Activated T-cell treated with anti-CD3 and anti-CD28 coated beads, Interleukin-2, amount 50 U/mL, for 24 hours (primary cell): ENCODE results near the gene MARCHF9.
A peak's percentile ranks its signal among the peaks of the same experiment; 100 is the strongest.
"Not testable (repeated sequence)": the region's sequence is repeated elsewhere in the genome, so short reads cannot be mapped to it uniquely, and the experiment has no call there.

Source experiments
- DNase-seq: peaks from one replicate; pipeline ENCODE4 v3.0.0-alpha.2; 2020
- H3K27ac Mint-ChIP-seq: 2 replicates; pipeline ENCODE4 v1.8.0; 2020; ENCODE audit warnings: mild to moderate bottlenecking, mixed read lengths
- H3K27me3 Mint-ChIP-seq: 2 replicates; pipeline ENCODE4 v1.8.0; 2020; ENCODE audit warnings: mixed read lengths
- H3K36me3 Mint-ChIP-seq: 2 replicates; pipeline ENCODE4 v1.8.0; 2020; ENCODE audit warnings: low read depth, mixed read lengths
- H3K4me1 Mint-ChIP-seq: 2 replicates; pipeline ENCODE4 v1.8.0; 2020; ENCODE audit warnings: low read depth, mixed read lengths
- H3K4me3 Mint-ChIP-seq: 2 replicates; pipeline ENCODE4 v1.8.0; 2020; ENCODE audit warnings: mild to moderate bottlenecking, moderate library complexity, mixed read lengths
- H3K9me3 Mint-ChIP-seq: 2 replicates; pipeline ENCODE4 v1.8.0; 2020; ENCODE audit warnings: mixed read lengths

Gene MARCHF9

DNA sequence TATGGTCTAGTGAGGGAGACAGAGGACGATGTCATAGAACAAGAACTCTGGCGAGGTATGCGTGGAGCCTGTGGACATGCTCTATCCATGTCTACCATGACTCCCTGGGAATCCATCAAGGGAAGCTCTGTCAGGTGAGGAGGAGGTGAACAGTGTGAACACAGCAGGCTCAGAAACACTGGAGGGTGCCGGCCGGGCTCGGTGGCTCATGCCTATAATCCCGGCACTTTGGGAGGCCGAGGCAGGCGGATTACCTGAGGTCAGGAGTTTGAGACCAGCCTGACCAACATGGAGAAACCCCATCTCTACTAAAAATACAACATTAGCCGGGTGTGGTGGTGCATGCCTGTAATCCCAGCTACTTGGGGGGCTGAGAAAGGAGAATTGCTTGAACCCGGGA, 19.7 kb downstream of the MARCHF9 start:
- H3K27me3 Mint-ChIP-seq, H3K4me3 Mint-ChIP-seq, H3K9me3 Mint-ChIP-seq, DNase-seq, H3K27ac Mint-ChIP-seq: not testable (repeated sequence)
- Mint-ChIP-seq H3K4me1 (peaks cover 27% of the 10 kb centered on the region), H3K36me3 (peaks cover 37% of the 10 kb centered on the region)

DNA sequence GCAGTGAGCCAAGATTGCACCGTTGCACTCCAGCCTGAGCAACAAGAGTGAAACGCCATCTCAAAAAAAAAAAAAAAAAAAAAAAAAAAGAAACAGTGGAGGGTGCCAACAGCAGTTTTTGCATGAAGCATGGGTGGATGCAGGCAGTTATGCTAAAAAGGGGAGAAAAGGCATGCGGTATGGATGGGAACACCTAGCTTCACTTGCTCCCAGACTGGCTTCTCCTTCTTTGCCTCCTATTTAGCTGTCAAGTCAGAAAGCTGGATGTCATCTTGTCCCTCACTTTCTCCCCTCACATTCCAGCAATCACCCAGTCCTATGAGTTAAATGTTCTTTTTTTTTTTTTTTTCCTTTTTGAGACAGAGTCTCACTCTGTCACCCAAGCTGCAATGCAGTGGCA, 20.1 kb downstream of the MARCHF9 start:
- peaks cover 25% of the 10 kb centered on the region for H3K4me1 Mint-ChIP-seq
- H3K4me3 Mint-ChIP-seq: no peak overlapping the region
- H3K36me3 Mint-ChIP-seq: peaks cover 33% of the 10 kb centered on the region
- no peaks in the 10 kb centered on the region for H3K9me3 Mint-ChIP-seq
- no peak for DNase-seq
- no peaks in the 10 kb centered on the region for H3K27me3 Mint-ChIP-seq
- no peak overlapping the region for H3K27ac Mint-ChIP-seq

DNA sequence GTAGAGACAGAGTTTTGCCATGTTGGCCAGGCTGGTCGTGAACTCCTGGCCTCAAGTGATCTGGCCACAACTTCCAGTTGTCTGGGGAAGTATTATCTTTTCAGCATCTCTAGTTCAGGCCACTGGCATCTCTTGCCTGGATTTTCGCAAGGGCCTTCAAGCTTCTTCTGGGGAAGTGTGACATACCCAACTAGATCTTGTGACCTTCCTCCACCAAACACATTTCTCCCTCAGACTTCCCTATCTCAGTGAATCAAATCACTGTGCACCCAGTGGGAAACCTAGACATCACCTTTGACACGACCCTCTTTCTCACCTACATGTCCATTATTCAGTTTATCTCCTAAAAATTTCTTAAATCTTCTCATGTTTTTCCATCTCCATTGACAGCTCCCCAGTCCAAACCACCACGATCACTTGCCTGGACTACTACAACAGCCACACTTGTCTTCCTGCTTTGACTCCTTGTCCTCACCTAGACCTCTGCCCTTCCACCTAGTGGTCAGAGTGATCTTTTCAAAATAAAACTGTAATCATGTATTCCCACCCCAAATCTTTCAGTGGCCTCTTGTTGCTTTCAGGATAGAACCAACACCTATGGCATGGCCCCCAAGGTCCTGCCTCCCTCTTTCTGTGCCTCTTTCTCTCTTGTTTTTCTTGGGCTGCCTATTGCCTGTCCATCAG, 20.8 kb downstream of the MARCHF9 start:
- Mint-ChIP-seq H3K36me3 (peaks cover 27% of the 10 kb centered on the region), H3K4me1 (peaks cover 25% of the 10 kb centered on the region), H3K9me3 (no peaks in the 10 kb centered on the region), H3K27me3 (no peaks in the 10 kb centered on the region), H3K27ac (no peak overlapping the region), H3K4me3 (no peak overlapping the region)
- DNase-seq: no peak

DNA sequence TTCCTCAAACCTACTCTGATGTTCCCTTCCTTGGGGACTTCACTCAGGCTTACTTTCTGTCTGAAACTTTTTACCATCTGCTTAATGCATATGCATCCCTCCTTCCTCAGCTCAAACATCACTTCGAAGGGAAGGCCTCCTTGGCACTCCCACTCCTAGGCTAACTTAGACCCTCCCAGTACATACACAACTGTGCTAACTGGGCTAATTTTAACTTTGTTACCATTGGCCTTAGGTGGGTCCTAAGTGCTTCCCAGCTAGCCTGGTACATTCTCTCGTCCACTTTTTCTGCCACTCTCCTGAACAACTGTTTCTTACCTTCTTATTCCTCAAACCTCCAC, 21.3 kb downstream of the MARCHF9 start:
- H3K27me3 Mint-ChIP-seq: no peaks in the 10 kb centered on the region
- H3K27ac Mint-ChIP-seq: no peak overlapping the region
- no peak for DNase-seq
- peaks cover 22% of the 10 kb centered on the region for H3K36me3 Mint-ChIP-seq
- peaks cover 22% of the 10 kb centered on the region for H3K4me1 Mint-ChIP-seq
- no peaks in the 10 kb centered on the region for H3K9me3 Mint-ChIP-seq
- no peak overlapping the region for H3K4me3 Mint-ChIP-seq

DNA sequence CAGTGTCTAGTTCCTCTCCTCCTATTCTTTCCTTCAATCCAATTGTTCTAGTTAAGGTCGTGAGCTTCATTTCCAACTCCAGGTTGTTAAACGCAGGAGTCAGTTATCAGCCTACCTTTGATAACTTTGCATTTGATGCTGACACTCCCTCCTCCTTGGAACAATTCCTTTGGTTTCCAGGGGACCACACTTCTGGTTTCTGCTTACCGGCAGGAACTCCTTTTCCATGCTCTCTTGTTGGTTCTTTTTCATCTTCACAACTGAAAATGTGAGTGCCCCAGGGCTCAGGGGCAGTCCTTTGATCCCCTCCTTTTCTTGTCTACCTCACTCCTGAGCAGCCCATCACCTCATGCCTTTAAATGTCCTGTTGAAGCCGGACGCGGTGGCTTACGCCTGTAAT, 22.5 kb downstream of the MARCHF9 start:
- no peaks in the 10 kb centered on the region for H3K9me3 Mint-ChIP-seq
- no peak for DNase-seq
- H3K4me1 Mint-ChIP-seq: peaks cover 28% of the 10 kb centered on the region
- no peaks in the 10 kb centered on the region for H3K27me3 Mint-ChIP-seq
- peaks cover 15% of the 10 kb centered on the region for H3K36me3 Mint-ChIP-seq
- H3K27ac Mint-ChIP-seq: no peak overlapping the region
- no peak overlapping the region for H3K4me3 Mint-ChIP-seq

DNA sequence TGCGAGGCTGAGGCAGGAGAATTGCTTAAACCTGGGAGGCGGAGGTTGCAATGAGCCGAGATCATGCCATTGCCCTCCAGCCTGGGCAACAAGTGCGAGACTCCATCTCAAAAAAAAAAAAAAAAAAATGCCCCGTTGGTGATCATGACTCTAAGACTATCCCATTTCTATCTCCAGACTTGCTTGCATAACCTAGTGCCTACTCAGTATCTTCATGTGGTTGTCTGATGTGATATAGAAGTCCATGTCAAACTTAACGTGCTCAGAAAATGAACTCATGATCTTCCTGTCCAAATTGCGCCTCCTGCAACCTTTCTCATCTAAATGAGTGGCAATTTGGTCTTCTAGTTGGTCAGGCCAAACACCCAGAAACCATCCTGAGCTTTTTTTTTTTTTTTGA, 23.0 kb downstream of the MARCHF9 start:
- Mint-ChIP-seq H3K9me3 (no peaks in the 10 kb centered on the region), H3K27me3 (no peaks in the 10 kb centered on the region), H3K27ac (no peak overlapping the region), H3K4me3 (no peak overlapping the region), H3K4me1 (peaks cover 30% of the 10 kb centered on the region), H3K36me3 (peaks cover 17% of the 10 kb centered on the region)
- no peak for DNase-seq

DNA sequence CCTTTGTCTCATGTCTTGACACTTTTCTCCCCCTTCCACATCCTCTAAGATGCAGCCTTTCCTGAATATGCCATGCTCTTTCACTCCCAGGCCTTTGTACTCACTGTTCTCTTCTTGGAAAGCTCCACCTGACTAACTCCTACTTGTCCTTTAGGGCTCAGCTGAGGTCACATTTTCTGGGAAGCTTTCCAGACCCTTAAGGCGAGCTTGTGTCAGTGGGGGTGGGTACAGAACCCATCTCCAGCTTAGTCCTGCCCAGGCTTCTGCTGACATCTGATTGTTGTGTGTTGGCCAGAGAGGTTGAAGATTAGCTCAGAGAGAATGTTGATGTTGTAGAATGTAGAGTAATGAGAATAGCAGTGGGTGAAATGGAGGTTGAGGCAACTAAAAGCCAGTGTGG, 24.8 kb downstream of the MARCHF9 start:
- Mint-ChIP-seq H3K9me3 (no peaks in the 10 kb centered on the region), H3K4me1 (peaks cover 30% of the 10 kb centered on the region), H3K27me3 (no peaks in the 10 kb centered on the region), H3K36me3 (peaks cover 25% of the 10 kb centered on the region), H3K27ac (no peak overlapping the region), H3K4me3 (no peak overlapping the region)
- no peak for DNase-seq

DNA sequence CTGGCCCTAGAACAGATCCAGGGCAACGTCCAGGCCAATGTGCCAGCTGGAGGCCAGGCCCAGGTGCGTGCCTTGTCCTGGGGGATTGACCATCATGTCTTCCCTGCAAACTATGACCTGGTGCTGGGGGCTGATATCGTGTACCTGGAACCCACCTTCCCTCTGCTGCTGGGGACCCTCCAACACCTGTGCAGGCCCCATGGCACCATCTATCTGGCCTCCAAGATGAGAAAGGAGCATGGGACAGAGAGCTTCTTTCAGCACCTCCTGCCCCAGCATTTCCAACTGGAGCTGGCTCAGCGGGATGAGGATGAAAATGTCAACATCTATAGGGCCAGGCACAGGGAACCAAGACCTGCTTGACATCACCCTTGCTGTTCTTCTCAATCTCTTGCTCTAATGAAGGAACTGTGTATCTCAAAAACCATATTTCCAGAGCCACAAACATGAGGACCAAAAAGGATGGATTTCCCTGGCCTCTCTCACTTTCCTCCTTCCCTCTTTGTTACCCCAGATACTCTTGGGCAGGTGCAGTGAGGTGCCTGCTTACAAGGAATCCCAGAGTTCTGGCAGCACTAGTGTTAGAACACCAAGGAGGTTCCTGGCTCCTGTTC, 25.5 kb downstream of the MARCHF9 start:
- Mint-ChIP-seq H3K4me3 (no peak overlapping the region), H3K27me3 (no peaks in the 10 kb centered on the region), H3K4me1 (peaks cover 30% of the 10 kb centered on the region), H3K36me3 (peaks cover 29% of the 10 kb centered on the region), H3K9me3 (no peaks in the 10 kb centered on the region), H3K27ac (peak overlapping the region; percentile 28)
- DNase-seq: no peak

DNA sequence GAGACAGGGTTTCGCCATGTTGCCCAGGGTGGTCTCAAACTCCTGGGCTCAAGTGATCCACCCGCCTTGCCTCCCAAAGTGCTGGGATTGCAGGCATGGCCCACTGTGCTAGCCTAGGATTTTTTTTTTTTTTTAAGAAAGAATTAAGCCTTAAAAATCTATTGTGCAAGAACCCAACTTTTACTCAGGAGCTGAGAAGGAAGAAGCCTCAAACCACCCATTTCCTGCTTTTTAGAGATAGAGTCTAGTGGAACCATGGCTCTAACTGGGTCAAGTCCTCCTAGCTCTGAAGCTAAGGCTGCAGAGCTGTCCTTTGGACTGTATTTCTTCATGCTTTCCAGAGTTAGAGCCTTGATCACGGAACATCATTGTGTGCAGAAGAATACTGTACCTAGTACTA, 26.3 kb downstream of the MARCHF9 start:
- Mint-ChIP-seq H3K27ac (peak overlapping the region; percentile 97), H3K4me1 (peaks cover 31% of the 10 kb centered on the region), H3K4me3 (no peak overlapping the region), H3K9me3 (no peaks in the 10 kb centered on the region), H3K27me3 (no peaks in the 10 kb centered on the region), H3K36me3 (peaks cover 33% of the 10 kb centered on the region)
- no peak for DNase-seq

DNA sequence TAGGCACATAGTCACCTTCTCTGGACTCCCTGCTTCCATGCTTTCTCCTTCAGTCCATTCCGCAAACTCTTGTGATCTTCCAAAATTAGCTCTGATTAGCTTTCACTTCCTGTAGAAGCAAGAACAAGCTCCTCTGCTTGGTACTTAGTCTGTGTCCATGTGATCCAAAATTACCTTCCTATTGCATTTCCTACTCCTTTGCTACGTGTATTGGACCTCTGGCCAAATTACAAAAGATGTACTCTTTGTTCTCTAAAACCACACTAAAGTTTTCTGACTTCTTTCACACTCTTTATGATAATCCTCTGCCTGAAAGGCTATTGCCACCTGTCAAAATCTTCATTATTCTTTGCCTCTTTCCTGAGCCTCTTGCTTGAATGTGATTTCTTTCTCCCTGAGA, 26.9 kb downstream of the MARCHF9 start:
- Mint-ChIP-seq H3K36me3 (peaks cover 39% of the 10 kb centered on the region), H3K4me1 (peaks cover 32% of the 10 kb centered on the region), H3K4me3 (no peak overlapping the region), H3K27ac (peak overlapping the region; percentile 97), H3K27me3 (no peaks in the 10 kb centered on the region), H3K9me3 (no peaks in the 10 kb centered on the region)
- DNase-seq: no peak

DNA sequence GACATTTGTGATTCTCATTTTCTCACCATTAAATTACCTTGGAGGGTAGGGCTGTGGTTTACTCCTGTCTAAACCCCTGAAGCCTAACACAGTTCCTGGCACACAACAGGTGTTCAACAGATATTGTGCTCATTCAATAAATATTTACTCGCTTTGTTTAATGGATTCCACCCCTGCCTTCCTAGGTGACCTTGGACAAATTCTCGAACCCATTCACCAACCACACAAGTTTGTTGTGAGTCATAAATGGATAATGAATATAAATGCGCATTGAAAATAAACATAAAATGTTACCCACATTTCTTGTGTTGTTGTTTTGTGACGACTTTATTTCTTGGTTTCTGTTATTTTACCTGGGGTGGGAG, 27.3 kb downstream of the MARCHF9 start:
- Mint-ChIP-seq H3K4me1 (peaks cover 32% of the 10 kb centered on the region), H3K4me3 (peak overlapping the region; percentile 100), H3K9me3 (no peaks in the 10 kb centered on the region), H3K27me3 (no peaks in the 10 kb centered on the region), H3K36me3 (peaks cover 43% of the 10 kb centered on the region), H3K27ac (peak overlapping the region; percentile 97)
- DNase-seq: no peak

DNA sequence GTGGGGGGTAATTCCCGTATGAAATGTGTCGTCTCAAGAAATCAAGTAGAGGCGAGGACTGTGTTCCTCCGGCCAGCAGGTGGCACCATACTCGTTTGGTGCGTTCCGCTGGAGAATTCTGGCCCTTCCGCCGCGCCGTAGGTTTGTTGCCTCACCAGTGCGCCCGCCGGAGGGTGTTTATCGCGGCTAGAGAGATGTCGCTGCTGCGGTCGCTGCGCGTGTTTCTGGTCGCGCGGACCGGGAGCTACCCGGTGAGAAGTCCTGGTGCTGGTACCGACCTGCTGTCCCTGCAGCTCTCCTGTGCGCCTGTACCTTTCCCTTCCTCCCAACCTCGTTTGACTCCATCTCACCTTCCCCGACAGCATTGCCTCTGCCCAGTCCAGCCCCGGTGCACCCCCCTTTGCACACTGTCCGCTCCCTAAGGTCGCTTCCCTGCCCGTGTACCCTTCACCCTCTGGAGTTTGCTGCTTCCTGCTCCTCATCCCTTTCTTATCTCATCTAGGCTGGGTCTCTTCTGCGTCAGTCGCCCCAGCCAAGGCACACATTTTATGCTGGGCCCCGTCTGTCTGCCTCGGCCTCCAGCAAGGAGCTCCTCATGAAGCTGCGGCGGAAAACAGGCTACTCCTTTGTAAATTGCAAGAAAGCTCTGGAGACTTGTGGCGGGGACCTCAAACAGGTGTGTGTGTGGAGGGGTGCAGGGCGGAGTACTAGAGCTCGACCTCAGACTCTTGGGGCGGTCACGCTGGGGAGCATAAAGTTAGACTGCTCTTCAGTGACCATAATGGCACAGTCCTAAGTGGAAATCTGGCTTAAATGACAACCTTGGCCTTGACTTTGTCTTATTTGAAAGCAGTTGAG, 27.9 kb downstream of the MARCHF9 start, which contains the start of gene TSFM:
TSS of gene TSFM (plus strand) at position 180 of the 858 bp plus-strand sequence. CDS start at position 195, 15 bp downstream.
- Mint-ChIP-seq H3K27me3 (no peaks in the 10 kb centered on the region), H3K27ac (peak within 1 kb of the TSS; percentile 97), H3K36me3 (peaks cover 49% of the 10 kb centered on the region), H3K4me1 (peaks cover 34% of the 10 kb centered on the region), H3K9me3 (no peaks in the 10 kb centered on the region), H3K4me3 (peak within 1 kb of the TSS; percentile 100)
- peak; percentile 97 for DNase-seq

DNA sequence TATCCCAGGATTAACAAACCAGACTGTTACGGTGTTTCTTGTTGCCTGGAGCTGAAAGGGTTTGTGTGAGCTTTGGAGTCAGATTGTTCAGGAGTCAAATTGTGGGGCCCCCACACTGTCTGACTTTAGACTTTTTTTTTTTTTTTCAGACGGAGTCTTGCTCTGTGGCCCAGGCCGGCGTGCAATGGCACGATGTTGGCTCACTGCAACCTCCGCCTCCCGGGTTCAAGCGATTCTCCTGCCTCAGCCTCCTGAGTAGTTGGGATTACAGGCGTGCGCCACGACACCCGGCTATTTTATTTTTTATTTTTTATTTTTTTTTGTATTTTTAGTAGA, 28.5 kb downstream of the MARCHF9 start:
- H3K36me3 Mint-ChIP-seq: peaks cover 53% of the 10 kb centered on the region
- H3K4me1 Mint-ChIP-seq: peaks cover 35% of the 10 kb centered on the region
- DNase-seq: no peak
- no peaks in the 10 kb centered on the region for H3K27me3 Mint-ChIP-seq
- peak overlapping the region; percentile 97 for H3K27ac Mint-ChIP-seq
- no peaks in the 10 kb centered on the region for H3K9me3 Mint-ChIP-seq
- H3K4me3 Mint-ChIP-seq: peak overlapping the region; percentile 100

DNA sequence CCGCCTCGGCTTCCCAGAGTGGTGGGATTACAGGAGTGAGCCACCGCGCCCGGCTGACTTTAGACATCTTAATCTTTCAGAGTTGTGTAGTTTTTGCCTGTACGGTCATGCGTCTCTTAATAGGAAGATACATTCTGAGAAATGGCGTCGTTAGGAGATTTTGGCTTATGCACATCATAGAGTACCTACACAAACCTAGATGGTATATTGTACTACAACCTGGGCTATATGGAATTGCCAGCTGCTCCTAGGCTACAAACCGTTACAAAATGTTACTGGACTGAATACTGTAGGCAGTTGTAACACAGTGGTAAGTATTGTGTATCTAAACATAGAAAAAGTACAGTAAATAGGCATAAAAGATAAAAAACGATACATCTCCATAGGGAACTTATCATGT, 29.0 kb downstream of the MARCHF9 start:
- no peaks in the 10 kb centered on the region for H3K27me3 Mint-ChIP-seq
- H3K4me1 Mint-ChIP-seq: peaks cover 34% of the 10 kb centered on the region
- peak overlapping the region; percentile 76 for H3K4me3 Mint-ChIP-seq
- peak overlapping the region; percentile 77 for H3K27ac Mint-ChIP-seq
- no peaks in the 10 kb centered on the region for H3K9me3 Mint-ChIP-seq
- peaks cover 55% of the 10 kb centered on the region for H3K36me3 Mint-ChIP-seq
- no peak for DNase-seq

DNA sequence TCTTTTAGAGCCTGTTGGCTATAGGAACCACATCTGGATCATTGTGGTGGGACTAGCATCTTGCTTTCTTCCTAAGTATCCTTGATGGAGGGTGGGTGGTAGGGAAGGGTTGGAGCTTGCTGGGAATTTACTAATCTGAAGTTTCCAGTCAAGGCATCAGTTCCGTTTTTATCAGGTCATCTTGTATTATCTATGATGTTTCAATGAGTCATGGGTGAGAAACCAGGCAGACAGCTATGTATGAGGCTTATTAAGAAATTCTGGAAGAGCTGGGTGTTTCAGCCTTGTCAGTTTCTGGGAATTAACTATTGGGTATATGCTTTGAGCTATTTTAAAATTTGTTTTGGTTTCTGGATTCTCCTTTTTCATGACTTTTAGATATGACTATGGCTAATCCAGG, 39.0 kb downstream of the MARCHF9 start:
- no peaks in the 10 kb centered on the region for H3K9me3 Mint-ChIP-seq
- peak overlapping the region; percentile 83 for H3K27ac Mint-ChIP-seq
- peaks cover 88% of the 10 kb centered on the region for H3K36me3 Mint-ChIP-seq
- no peak overlapping the region for H3K4me3 Mint-ChIP-seq
- DNase-seq: no peak
- H3K27me3 Mint-ChIP-seq: no peaks in the 10 kb centered on the region
- H3K4me1 Mint-ChIP-seq: peaks cover 24% of the 10 kb centered on the region
